K562 (cell line): Measurements from ENCODE around the gene MBOAT2. TPM values are rescaled to one million over a fixed set of nuclear protein-coding genes. Genes with fewer than 3 reads are reported as not detected.
A peak's percentile ranks its signal among the peaks of the same experiment; 100 is the strongest.

ENCODE experiments used
- ARHGAP35 ChIP-seq: fragments of 450-650 bp; IDR thresholded peaks from 2 replicates; pipeline ENCODE4 v1.6.1; 2018; ENCODE audit not compliant: partially characterized antibody
- BMI1 ChIP-seq: fragments of 150-350 bp; IDR thresholded peaks from 2 replicates; pipeline ENCODE4 v1.6.1; 2014; ENCODE audit warnings: low read length
- DACH1 ChIP-seq: fragments of 450-650 bp; IDR thresholded peaks from 2 replicates; pipeline ENCODE4 v1.6.1; 2018; ENCODE audit not compliant: partially characterized antibody
- ELF2 ChIP-seq: fragments of 250-450 bp; sonication (Bioruptor Pico); IDR thresholded peaks from 2 replicates; pipeline ENCODE4 v1.5.0; 2021; ENCODE audit warnings: mild to moderate bottlenecking
- ETV5 ChIP-seq: sonication (generic); formaldehyde crosslinking; IDR thresholded peaks from 2 replicates; pipeline ENCODE4 v1.4.0; 2020; ENCODE audit warnings: low read depth, mild to moderate bottlenecking, missing genetic modification reagents
- JUNB ChIP-seq: fragments of 450-650 bp; formaldehyde crosslinking; conservative IDR thresholded peaks from 2 replicates; pipeline ENCODE4 v1.4.0; 2020; ENCODE audit warnings: mild to moderate bottlenecking
- KLF1 ChIP-seq: fragments of 450-650 bp; IDR thresholded peaks from 2 replicates; pipeline ENCODE4 v1.6.1; 2016; ENCODE audit warnings: missing genetic modification characterization, missing compliant biosample characterization
- NCOA4 ChIP-seq: fragments of 450-650 bp; IDR thresholded peaks from 2 replicates; pipeline ENCODE4 v1.6.1; 2018; ENCODE audit warnings: mild to moderate bottlenecking; ENCODE audit not compliant: partially characterized antibody
- NFATC3 ChIP-seq: fragments of 450-650 bp; IDR thresholded peaks from 2 replicates; pipeline ENCODE4 v1.6.1; 2017; ENCODE audit warnings: mild to moderate bottlenecking
- NR2C2 ChIP-seq, 2 experiments: fragments of 200-800 bp in 1 of 2; sonication (Bioruptor generic) in 1 of 2; sonication (generic) in 1 of 2; formaldehyde crosslinking in 1 of 2; IDR thresholded peaks; 2 replicates each; pipeline versions ENCODE4 v1.6.1 to v1.8.0; 2016 to 2022; ENCODE audit warnings: mild to moderate bottlenecking in 1 of 2, missing compliant biosample characterization in 1 of 2, missing genetic modification characterization in 1 of 2, missing genetic modification reagents in 1 of 2
- PRPF4 ChIP-seq: fragments of 200-400 bp; formaldehyde crosslinking; IDR thresholded peaks from one replicate; pipeline ENCODE4 v1.6.1; 2017; ENCODE audit warnings: low read length, low read depth, mild to moderate bottlenecking; ENCODE audit not compliant: insufficient read depth, poor library complexity, severe bottlenecking
- RBM39 ChIP-seq: fragments of 200-400 bp; formaldehyde crosslinking; optimal IDR thresholded peaks from 2 replicates; pipeline ENCODE3; 2018; ENCODE audit warnings: low read depth, low read length
- SETDB1 ChIP-seq: IDR thresholded peaks from one replicate; pipeline ENCODE4 v1.6.1; 2012; ENCODE audit warnings: low read length, control low read depth, inconsistent platforms
- SP1 ChIP-seq: sonication (generic); formaldehyde crosslinking; IDR thresholded peaks from 2 replicates; pipeline ENCODE4 v1.8.1; 2022; ENCODE audit warnings: mild to moderate bottlenecking, missing genetic modification reagents
- ZNF121 ChIP-seq: sonication (generic); formaldehyde crosslinking; conservative IDR thresholded peaks from 2 replicates; pipeline ENCODE4 v1.8.0; 2022; ENCODE audit warnings: missing genetic modification reagents
- ZNF165 ChIP-seq: fragments of 250-450 bp; sonication (Bioruptor Pico); IDR thresholded peaks from 2 replicates; pipeline ENCODE4 v1.4.0; 2020; ENCODE audit warnings: borderline replicate concordance
- ZNF217 ChIP-seq: sonication (generic); formaldehyde crosslinking; IDR thresholded peaks from 2 replicates; pipeline ENCODE4 v1.8.0; 2022; ENCODE audit warnings: mild to moderate bottlenecking, missing genetic modification reagents
- polyA plus RNA-seq, 8 experiments: library from polyadenylated mRNA; depleted of rRNA in 4 of 8; stranded (reverse) in 5 of 8; unstranded in 3 of 8; fragments of >200 nt; fragmentation: Nextera tagmentation in 2 of 8; fragmentation: Illumina TruSeq in 1 of 8; extraction: Ambion mirVana in 2 of 8; extraction: Trizol in 1 of 8; gene quantifications; 2 replicates each; pipeline versions ENCODE4 v1.2.1 to v1.2.3, GENCODE V29; 2011 to 2014; ENCODE audit warnings: inconsistent platforms in 1 of 8, missing spikeins in 1 of 8
- total RNA-seq, 7 experiments: library from RNA; depleted of rRNA in 6 of 7; stranded (reverse); fragments of >200 nt in 6 of 7; fragmentation: Illumina TruSeq in 2 of 7; extraction: Trizol in 2 of 7; gene quantifications; 2 replicates each; pipeline versions ENCODE4 v1.2.1 to v1.2.3, GENCODE V29; 2011 to 2021; ENCODE audit warnings: low replicate concordance in 1 of 7
- TF ChIP-seq, protein P1 (sequence below): fragments of 250-450 bp; sonication (Bioruptor Pico); IDR thresholded peaks from 2 replicates; pipeline ENCODE4 v1.8.0; 2021; ENCODE audit warnings: borderline replicate concordance, mild to moderate bottlenecking, moderate library complexity; ENCODE audit not compliant: poor library complexity, severe bottlenecking
- TF ChIP-seq, protein P2 (sequence below): fragments of 200-800 bp; sonication (Bioruptor generic); IDR thresholded peaks from 2 replicates; pipeline ENCODE4 v1.6.1; 2017; ENCODE audit warnings: missing genetic modification characterization, missing compliant biosample characterization
- TF ChIP-seq, protein P3 (sequence below): fragments of 250-450 bp; sonication (Bioruptor Pico); IDR thresholded peaks from 2 replicates; pipeline ENCODE4 v1.5.0; 2021; ENCODE audit warnings: mild to moderate bottlenecking, moderate library complexity

Gene MBOAT2
- total and polyA plus RNA-seq, 9 of the 15 experiments (the other 6 are each of a cell fraction or from before 2014, with no cell fraction given), result 8.4 to 122 (median 27.6) TPM

DNA sequence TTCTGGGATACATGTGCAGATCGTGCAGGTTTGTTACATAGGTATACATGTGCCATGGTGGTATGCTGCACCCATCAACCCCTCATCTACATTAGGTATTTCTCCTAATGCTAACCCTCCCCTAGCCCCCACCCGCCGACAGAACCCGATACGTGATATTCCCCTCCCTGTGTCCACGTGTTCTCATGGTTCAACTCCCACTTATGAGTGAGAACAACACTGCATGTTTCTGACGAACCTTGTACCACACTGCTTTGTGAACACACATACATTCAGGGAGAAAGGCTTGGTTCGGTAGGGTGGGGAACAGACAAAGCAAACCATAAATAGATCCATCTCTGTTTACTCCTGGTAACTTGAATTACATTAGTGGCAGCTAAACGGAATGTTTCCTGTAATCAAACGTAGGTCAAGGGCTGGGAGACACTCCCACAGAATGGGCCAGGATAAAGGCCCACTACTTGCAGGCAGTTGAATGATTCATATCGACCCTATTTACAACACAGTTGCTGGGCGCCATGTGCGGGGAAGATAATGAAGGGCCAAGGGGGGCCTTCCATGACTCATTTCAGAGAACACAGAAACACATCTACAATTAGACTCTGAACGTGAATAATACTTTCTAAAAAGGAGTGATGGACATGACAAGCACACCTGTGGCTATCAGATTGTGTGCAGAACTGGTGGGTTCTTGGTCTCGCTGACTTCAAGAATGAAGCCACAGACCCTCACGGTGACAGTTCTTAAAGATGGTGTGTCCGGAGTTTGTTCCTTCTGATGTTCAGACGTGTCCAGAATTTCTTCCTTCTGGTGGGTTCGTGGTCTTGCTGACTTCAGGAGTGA lies 109.3 kb downstream of the MBOAT2 start (continued):
- no peak for TF ChIP-seq ZNF217 (CRISPR knock-in tag)
- TF ChIP-seq ZNF121, result no peak
- TF ChIP-seq JUNB (CRISPR knock-in tag), result no peak
- TF ChIP-seq, protein P1, sequence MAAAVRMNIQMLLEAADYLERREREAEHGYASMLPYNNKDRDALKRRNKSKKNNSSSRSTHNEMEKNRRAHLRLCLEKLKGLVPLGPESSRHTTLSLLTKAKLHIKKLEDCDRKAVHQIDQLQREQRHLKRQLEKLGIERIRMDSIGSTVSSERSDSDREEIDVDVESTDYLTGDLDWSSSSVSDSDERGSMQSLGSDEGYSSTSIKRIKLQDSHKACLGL (CRISPR knock-in tag), result no peak
- TF ChIP-seq, protein P2, sequence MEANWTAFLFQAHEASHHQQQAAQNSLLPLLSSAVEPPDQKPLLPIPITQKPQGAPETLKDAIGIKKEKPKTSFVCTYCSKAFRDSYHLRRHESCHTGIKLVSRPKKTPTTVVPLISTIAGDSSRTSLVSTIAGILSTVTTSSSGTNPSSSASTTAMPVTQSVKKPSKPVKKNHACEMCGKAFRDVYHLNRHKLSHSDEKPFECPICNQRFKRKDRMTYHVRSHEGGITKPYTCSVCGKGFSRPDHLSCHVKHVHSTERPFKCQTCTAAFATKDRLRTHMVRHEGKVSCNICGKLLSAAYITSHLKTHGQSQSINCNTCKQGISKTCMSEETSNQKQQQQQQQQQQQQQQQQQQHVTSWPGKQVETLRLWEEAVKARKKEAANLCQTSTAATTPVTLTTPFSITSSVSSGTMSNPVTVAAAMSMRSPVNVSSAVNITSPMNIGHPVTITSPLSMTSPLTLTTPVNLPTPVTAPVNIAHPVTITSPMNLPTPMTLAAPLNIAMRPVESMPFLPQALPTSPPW (CRISPR knock-in tag), result peak; percentile 95
- TF ChIP-seq ARHGAP35, result no peak
- peak; percentile 78 for TF ChIP-seq DACH1
- TF ChIP-seq, protein P3, sequence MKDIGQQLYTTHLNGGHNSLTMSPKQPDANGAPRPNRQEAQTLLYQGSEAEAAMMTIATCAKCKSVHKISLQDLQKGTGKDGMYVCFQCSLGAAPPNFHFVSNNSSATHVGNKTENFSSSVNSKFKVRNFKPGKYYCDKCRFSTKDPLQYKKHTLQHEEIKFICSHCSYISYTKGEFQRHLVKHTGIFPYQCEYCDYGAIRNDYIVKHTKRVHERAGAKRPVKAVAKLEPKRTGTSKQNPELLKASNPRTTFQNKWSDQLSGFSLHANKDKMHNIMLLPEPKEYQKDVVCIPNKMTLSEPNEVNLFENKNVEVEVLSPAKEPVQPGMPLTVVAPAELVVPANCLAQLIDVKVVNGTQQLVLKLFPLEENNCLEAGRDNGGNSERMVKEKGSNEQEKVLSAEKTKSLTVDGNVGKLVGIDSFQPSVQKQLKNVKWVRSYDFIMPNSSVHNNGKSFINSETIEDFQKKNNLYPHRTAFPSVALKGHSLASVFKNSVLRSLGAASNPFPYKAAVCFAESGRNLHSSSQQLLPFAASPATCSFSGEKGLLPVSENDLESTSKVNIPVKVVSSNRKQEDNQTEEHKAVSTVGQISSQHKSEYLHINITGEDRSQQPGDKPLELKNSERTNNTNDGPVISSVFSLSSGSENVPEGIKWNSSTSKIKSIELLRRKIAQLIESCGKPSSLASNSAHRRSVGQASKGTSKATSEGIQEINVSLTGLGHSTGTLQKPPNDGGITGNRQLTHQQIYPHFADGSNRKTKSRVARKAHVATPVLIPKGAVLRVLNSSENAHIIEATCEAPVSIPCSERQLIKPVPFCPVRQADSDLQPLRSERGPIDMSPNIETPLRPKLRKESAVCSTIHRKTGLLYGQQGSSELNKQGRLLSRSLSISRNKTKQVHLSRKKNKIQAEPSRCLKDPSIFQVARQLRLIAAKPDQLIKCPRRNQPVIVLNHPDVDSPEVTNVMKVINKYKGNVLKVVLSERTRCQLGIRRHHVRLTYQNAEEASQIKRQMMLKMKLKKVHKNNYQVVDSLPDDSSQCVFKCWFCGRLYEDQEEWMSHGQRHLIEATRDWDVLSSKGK (CRISPR knock-in tag), result no peak
- TF ChIP-seq NFATC3, result 0 out of 2 replicates have a peak, but pooled peaks have one; percentile 25
- no peak for TF ChIP-seq ETV5 (CRISPR knock-in tag)
- no peak for TF ChIP-seq NR2C2 (CRISPR knock-in tag; IDR thresholded peaks at IDR 0.05)
- no peak for TF ChIP-seq NR2C2 (tag; IDR thresholded peaks at IDR 0.05)
- no peak for TF ChIP-seq RBM39
- no peak for TF ChIP-seq SETDB1
- TF ChIP-seq ELF2 (CRISPR knock-in tag), result no peak
- no peak for TF ChIP-seq ZNF165 (CRISPR knock-in tag)
- no peak for TF ChIP-seq SP1 (CRISPR knock-in tag)
- TF ChIP-seq BMI1, result no peak
- no peak for TF ChIP-seq NCOA4
- 0 out of 2 replicates have a peak, but pooled peaks have one; percentile 50 for TF ChIP-seq KLF1 (tag)
- no peak for TF ChIP-seq PRPF4
